Measurements from ENCODE around the gene ZNG1E.
"Not testable (repeated sequence)": the region's sequence is repeated elsewhere in the genome, so short reads cannot be mapped to it uniquely, and the experiment has no call there.

- not testable (repeated sequence) for TF ChIP-seq CTCF (conservative IDR thresholded peaks at IDR 0.05; ENCODE audit: low read depth in 2 of 2); POLR2AphosphoS5 (IDR thresholded peaks at IDR 0.05; ENCODE audit: low read depth); REST (IDR thresholded peaks at IDR 0.05; ENCODE audit: unreplicated experiment); STAT1 (IDR thresholded peaks at IDR 0.05; ENCODE audit: unreplicated experiment); EZH2 (IDR thresholded peaks at IDR 0.05; ENCODE audit: low read depth, unreplicated experiment); CREB1 (CRISPR knock-in tag; IDR thresholded peaks at IDR 0.05; ENCODE audit: low read depth)
Measured at GRCh38 chr9:65703550-65703949, 27.8 kb downstream of the ZNG1E start.

Data from GM23338 (cell line).